K562 (cell line): ENCODE results near the gene OR6K6. TPM values are rescaled to one million over a fixed set of nuclear protein-coding genes. Genes with fewer than 3 reads are reported as not detected.

Experiments
- ATAC-seq: fragments of 200-7000 bp; cut with Tn5 transposase; 3 replicates; pipeline ENCODE4 v1.9.1; 2020; ENCODE audit warnings: moderate library complexity
- BruUV-seq: library from RNA; stranded (reverse); fragments of 400-500 nt; replicated peaks from 2 replicates; lab custom pipeline; 2021; lab: Mats Ljungman, UMichigan
- CTCF ChIA-PET: fragments of 300-600 bp; formaldehyde crosslinking; extraction: SDS; loops from one replicate; lab custom pipeline; 2021; ENCODE audit warnings: low intra/inter-chr PET ratio; lab: Yijun Ruan, JAX
- POLR2A ChIA-PET: fragments of 300-600, 350-650 bp; sonication (Branson Sonifier 250); formaldehyde crosslinking; extraction: SDS; loops from one replicate; lab custom pipeline; 2021; ENCODE audit warnings: antibody characterized with exemption, inconsistent platforms; lab: Yijun Ruan, JAX
- DNase-seq, 4 experiments: peaks; one replicate each; pipeline versions ENCODE4 v3.0.0 to v3.0.0-alpha.2; 2011 to 2018; ENCODE audit warnings: low spot score in 3 of 4, mixed read lengths in 3 of 4; ENCODE audit errors: extremely low read depth in 1 of 4
- FAIRE-seq: peaks from 2 replicates; lab custom pipeline; 2011; peaks lifted over from hg19 to GRCh38; lab: Jason Lieb, UNC
- H2AFZ ChIP-seq: 2 replicates; pipeline ENCODE4 v1.6.0; 2011; ENCODE audit warnings: low read depth, low read length, control low read depth, inconsistent platforms
- H3K27ac ChIP-seq: fragments of 200-600 bp; 3 replicates; pipeline ENCODE4 v1.8.0; 2011; ENCODE audit warnings: low read depth, mild to moderate bottlenecking, control low read depth, inconsistent platforms, low read length, moderate library complexity, mixed read lengths; ENCODE audit errors: extremely low read depth
- H3K27me3 ChIP-seq, 2 experiments: fragments of 300-600 bp in 1 of 2; 2 replicates in 1 of 2; 3 replicates in 1 of 2; pipeline versions ENCODE4 v1.6.0 to v1.8.0; 2011; ENCODE audit warnings: inconsistent platforms in 2 of 2, low read length in 2 of 2, mild to moderate bottlenecking in 1 of 2, mixed read lengths in 1 of 2, moderate library complexity in 1 of 2; ENCODE audit not compliant: control insufficient read depth in 2 of 2, insufficient read depth in 2 of 2
- H3K36me3 ChIP-seq: fragments of 300-600 bp; 3 replicates; pipeline ENCODE4 v1.8.0; 2011; ENCODE audit warnings: mild to moderate bottlenecking, low read length, inconsistent platforms; ENCODE audit not compliant: control insufficient read depth, insufficient read depth
- H3K4me1 ChIP-seq, 2 experiments: fragments of 200-600 bp in 1 of 2; replicated peaks in 1 of 2; 2 replicates in 1 of 2; 3 replicates in 1 of 2; pipeline versions ENCODE4 v1.5.1 to v1.8.0; 2011; ENCODE audit warnings: inconsistent platforms in 2 of 2, low read length in 2 of 2, mild to moderate bottlenecking in 1 of 2, mixed read lengths in 1 of 2, moderate library complexity in 1 of 2; ENCODE audit not compliant: control insufficient read depth in 2 of 2, insufficient read depth in 2 of 2
- H3K4me2 ChIP-seq: 2 replicates; pipeline ENCODE4 v1.6.1; 2011; ENCODE audit warnings: low read length, control low read depth, inconsistent platforms, mixed read lengths; ENCODE audit not compliant: insufficient read depth
- H3K4me3 ChIP-seq: fragments of 200-600 bp; sonication (generic), shearing (Covaris generic); 2 replicates; pipeline ENCODE4 v1.5.1; 2016; ENCODE audit warnings: control low read depth, inconsistent platforms
- H3K79me2 ChIP-seq: fragments of 200-600 bp; 3 replicates; pipeline ENCODE4 v1.8.0; 2011; ENCODE audit warnings: low read length, inconsistent platforms; ENCODE audit not compliant: control insufficient read depth, insufficient read depth
- H3K9ac ChIP-seq, 2 experiments: 2 replicates each; pipeline versions ENCODE4 v1.6.0 to v1.6.1; 2011; ENCODE audit warnings: low read depth in 2 of 2, low read length in 2 of 2, control low read depth in 1 of 2, inconsistent platforms in 1 of 2, mild to moderate bottlenecking in 1 of 2, mixed read lengths in 1 of 2; ENCODE audit not compliant: insufficient read depth in 1 of 2
- H3K9me1 ChIP-seq: one replicate; pipeline ENCODE4 v1.6.0; 2011; ENCODE audit warnings: inconsistent platforms, mild to moderate bottlenecking, low read length, moderate library complexity; ENCODE audit not compliant: control insufficient read depth, insufficient read depth
- H3K9me3 ChIP-seq: replicated peaks from 2 replicates; pipeline ENCODE4 v1.5.1; 2011; ENCODE audit warnings: low read depth, low read length, inconsistent platforms; ENCODE audit not compliant: control insufficient read depth, insufficient read depth
- H4K20me1 ChIP-seq: replicated peaks from 2 replicates; pipeline ENCODE4 v1.6.1; 2011; ENCODE audit warnings: low read length, inconsistent platforms, mixed read lengths; ENCODE audit not compliant: control insufficient read depth, insufficient read depth
- C11orf30 ChIP-seq: fragments of 450-650 bp; IDR thresholded peaks from 2 replicates; pipeline ENCODE4 v1.6.1; 2016; ENCODE audit warnings: low read depth, mild to moderate bottlenecking
- MAFF ChIP-seq: IDR thresholded peaks from 2 replicates; pipeline ENCODE4 v1.6.1; 2012; ENCODE audit warnings: low read length, improper control_type of control experiment
- MAFG ChIP-seq: fragments of 450-650 bp; conservative IDR thresholded peaks from 2 replicates; pipeline ENCODE4 v1.6.1; 2016; ENCODE audit warnings: missing genetic modification characterization, missing compliant biosample characterization
- MAFK ChIP-seq: IDR thresholded peaks from 2 replicates; pipeline ENCODE4 v1.6.1; 2011; ENCODE audit warnings: low read length, improper control_type of control experiment
- RBM39 ChIP-seq: fragments of 200-400 bp; formaldehyde crosslinking; optimal IDR thresholded peaks from 2 replicates; pipeline ENCODE3; 2018; ENCODE audit warnings: low read depth, low read length
- RCOR1 ChIP-seq, 2 experiments: IDR thresholded peaks; 2 replicates each; pipeline ENCODE4 v1.6.1; 2012; ENCODE audit warnings: low read depth in 2 of 2, low read length in 2 of 2, borderline replicate concordance in 1 of 2, improper control_type of control experiment in 1 of 2
- ZNF316 ChIP-seq: fragments of 450-650 bp; IDR thresholded peaks from 2 replicates; pipeline ENCODE4 v1.6.1; 2016
- WGBS: fragments of 100-300 bp; shearing (Covaris generic); methylation state at CpG from one replicate; pipeline ENCODE4 v1.1.6; 2016; ENCODE audit warnings: low coverage, mixed read lengths; ENCODE audit not compliant: insufficient coverage; ENCODE audit errors: missing lambda C conversion rate; 5-methylcytosine and 5-hydroxymethylcytosine counted together
- in situ Hi-C: fragments of 300-500 bp; cut with MboI; formaldehyde crosslinking; loops from 4 replicates; pipeline ENCODE4 v1.15.0; 2018; ENCODE audit warnings: inconsistent platforms, mixed read lengths
- intact Hi-C: fragments of 100-400 bp; cut with micrococcal nuclease; formaldehyde crosslinking; loops from 2 replicates; pipeline ENCODE4 v1.14.2; 2022
- polyA plus RNA-seq, 8 experiments: library from polyadenylated mRNA; depleted of rRNA in 4 of 8; stranded (reverse) in 5 of 8; unstranded in 3 of 8; fragments of >200 nt; fragmentation: Nextera tagmentation in 2 of 8; fragmentation: Illumina TruSeq in 1 of 8; extraction: Ambion mirVana in 2 of 8; extraction: Trizol in 1 of 8; gene quantifications; 2 replicates each; pipeline versions ENCODE4 v1.2.1 to v1.2.3, GENCODE V29; 2011 to 2014; ENCODE audit warnings: inconsistent platforms in 1 of 8, missing spikeins in 1 of 8
- small RNA-seq: library from RNA; depleted of rRNA; stranded (forward); fragments of <200 nt; gene quantifications from one replicate; pipeline ENCODE3, GENCODE V24; 2014
- total RNA-seq, 7 experiments: library from RNA; depleted of rRNA in 6 of 7; stranded (reverse); fragments of >200 nt in 6 of 7; fragmentation: Illumina TruSeq in 2 of 7; extraction: Trizol in 2 of 7; gene quantifications; 2 replicates each; pipeline versions ENCODE4 v1.2.1 to v1.2.3, GENCODE V29; 2011 to 2021; ENCODE audit warnings: low replicate concordance in 1 of 7

OR6K6 gene
- total and polyA plus RNA-seq, 9 of the 15 experiments (the other 6 are each of a cell fraction or from before 2014, with no cell fraction given), result not detected

- intact Hi-C loops, result loop anchor here (5.0 kb wide), 1 partner anchor 116 kb away; the partner anchor contains the start of gene SPTA1
- Histone ChIP-seq H3K4me2 (no peak overlapping the region), H3K4me1 (peaks cover 0 to 15% of the 10 kb centered on the region in 2 experiments; a peak in 2 of 5 replicates), H3K79me2 (no peaks in the 10 kb centered on the region), H3K9ac (no peak overlapping the region), H3K27me3 (no peaks in the 10 kb centered on the region), H3K27ac (no peak overlapping the region), H3K36me3 (no peaks in the 10 kb centered on the region), H3K9me3 (peaks cover 2% of the 10 kb centered on the region; the same call in 1 of the 2 replicates), H4K20me1 (no peaks in the 10 kb centered on the region), H3K9me1 (no peaks in the 10 kb centered on the region), H3K4me3 (no peak overlapping the region), H2AFZ (no peak overlapping the region)
- in situ Hi-C loops, result no loop called here
- ChIA-PET CTCF (no interaction called here), POLR2A (no interaction called here)
- no peak for ATAC-seq
- no TSS peak for BruUV-seq
- TF ChIP-seq MAFG (tag) (peak; percentile 50; the same call in 1 of the 2 replicates), MAFF (peak; percentile 50), ZNF316 (peak; percentile 82), C11orf30 (peak; percentile 59; the same call in 1 of the 2 replicates), MAFK (peak; percentile 60), RCOR1 (IDR thresholded peaks at IDR 0.05; ENCODE audit: borderline replicate concordance in 1 of 2, low read depth in 2 of 2, low read length in 2 of 2) (no peak), RBM39 (no peak)
- no peak for DNase-seq
- no peak for FAIRE-seq
- 0% methylated on average over 1 of the region's 1 CpG for WGBS
Measured at GRCh38 chr1:158803678-158804077, 49.2 kb downstream of the OR6K6 start.

Small RNA genes lying within 50 kb of the gene (small RNA-seq; reads per million reads assigned to genes)
- gene OR2AQ1P, result not detected

Other genes starting within 250 kb of the OR6K6 start
Only the 7 nearest of the 11 such genes appear.
- 0.04 TPM in 1 of 2 replicates, not detected in the other for gene OR10Z1, start 149.5 kb upstream of the OR6K6 start, total RNA-seq (2014; rRNA removed)
- gene OR10Z1, start 149.5 kb upstream of the OR6K6 start, total RNA-seq (2014; rRNA removed; fragmentation: Illumina TruSeq; extraction: Trizol), result not detected in 2 replicates
- not detected in 2 replicates for gene OR10Z1, start 149.5 kb upstream of the OR6K6 start, total RNA-seq (2015; rRNA removed; fragmentation: Illumina TruSeq; extraction: Trizol)
- gene OR10Z1, start 149.5 kb upstream of the OR6K6 start, total RNA-seq (2021), result not detected in 2 replicates
- 0.01 TPM in 1 of 2 replicates, not detected in the other for gene OR10Z1, start 149.5 kb upstream of the OR6K6 start, polyA plus RNA-seq (2011; rRNA removed)
- not detected in 2 replicates for gene OR10Z1, start 149.5 kb upstream of the OR6K6 start, polyA plus RNA-seq (2014; fragmentation: Illumina TruSeq; extraction: Trizol)
- under 1 TPM; 0.69 to 0.94 TPM for gene OR10Z1, start 149.5 kb upstream of the OR6K6 start, polyA plus RNA-seq (2014; fragmentation: Nextera tagmentation; extraction: Ambion mirVana)
- gene OR10Z1, start 149.5 kb upstream of the OR6K6 start, polyA plus RNA-seq (2014; rRNA removed), result 0.01 and 0.08 TPM in 2 replicates
- gene SPTA1, start 68.0 kb upstream of the OR6K6 start, total RNA-seq (2014; rRNA removed), result 36.5 and 39.3 TPM in 2 replicates
- gene SPTA1, start 68.0 kb upstream of the OR6K6 start, total RNA-seq (2014; rRNA removed; fragmentation: Illumina TruSeq; extraction: Trizol), result 62.1 and 65.2 TPM in 2 replicates
- 45.5 and 48.5 TPM in 2 replicates for gene SPTA1, start 68.0 kb upstream of the OR6K6 start, total RNA-seq (2015; rRNA removed; fragmentation: Illumina TruSeq; extraction: Trizol)
- gene SPTA1, start 68.0 kb upstream of the OR6K6 start, total RNA-seq (2021), result 44.3 and 45.9 TPM in 2 replicates
- 48.4 and 53.2 TPM in 2 replicates for gene SPTA1, start 68.0 kb upstream of the OR6K6 start, polyA plus RNA-seq (2011; rRNA removed)
- 36.2 and 44.8 TPM in 2 replicates for gene SPTA1, start 68.0 kb upstream of the OR6K6 start, polyA plus RNA-seq (2014; fragmentation: Illumina TruSeq; extraction: Trizol)
- 10 to 100 TPM; 11.0 to 21.6 TPM for gene SPTA1, start 68.0 kb upstream of the OR6K6 start, polyA plus RNA-seq (2014; fragmentation: Nextera tagmentation; extraction: Ambion mirVana)
- gene SPTA1, start 68.0 kb upstream of the OR6K6 start, polyA plus RNA-seq (2014; rRNA removed), result 47.5 and 50.7 TPM in 2 replicates
- not detected in 2 replicates for gene OR6K2, start 54.1 kb upstream of the OR6K6 start, total RNA-seq (2014; rRNA removed)
- gene OR6K2, start 54.1 kb upstream of the OR6K6 start, total RNA-seq (2014; rRNA removed; fragmentation: Illumina TruSeq; extraction: Trizol), result not detected in 2 replicates
- gene OR6K2, start 54.1 kb upstream of the OR6K6 start, total RNA-seq (2015; rRNA removed; fragmentation: Illumina TruSeq; extraction: Trizol), result not detected in 2 replicates
- gene OR6K2, start 54.1 kb upstream of the OR6K6 start, total RNA-seq (2021), result not detected in 2 replicates
- gene OR6K2, start 54.1 kb upstream of the OR6K6 start, polyA plus RNA-seq (2011; rRNA removed), result not detected in 2 replicates
- gene OR6K2, start 54.1 kb upstream of the OR6K6 start, polyA plus RNA-seq (2014; fragmentation: Illumina TruSeq; extraction: Trizol), result not detected in 2 replicates
- not detected for gene OR6K2, start 54.1 kb upstream of the OR6K6 start, polyA plus RNA-seq (2014; fragmentation: Nextera tagmentation; extraction: Ambion mirVana)
- not detected in 2 replicates for gene OR6K2, start 54.1 kb upstream of the OR6K6 start, polyA plus RNA-seq (2014; rRNA removed)
- gene OR6K3, start 34.0 kb upstream of the OR6K6 start, total RNA-seq (2014; rRNA removed), result not detected in 2 replicates
- gene OR6K3, start 34.0 kb upstream of the OR6K6 start, total RNA-seq (2014; rRNA removed; fragmentation: Illumina TruSeq; extraction: Trizol), result not detected in 2 replicates
- gene OR6K3, start 34.0 kb upstream of the OR6K6 start, total RNA-seq (2015; rRNA removed; fragmentation: Illumina TruSeq; extraction: Trizol), result not detected in 2 replicates
- gene OR6K3, start 34.0 kb upstream of the OR6K6 start, total RNA-seq (2021), result not detected in 2 replicates
- not detected in 2 replicates for gene OR6K3, start 34.0 kb upstream of the OR6K6 start, polyA plus RNA-seq (2011; rRNA removed)
- not detected in 2 replicates for gene OR6K3, start 34.0 kb upstream of the OR6K6 start, polyA plus RNA-seq (2014; fragmentation: Illumina TruSeq; extraction: Trizol)
- not detected for gene OR6K3, start 34.0 kb upstream of the OR6K6 start, polyA plus RNA-seq (2014; fragmentation: Nextera tagmentation; extraction: Ambion mirVana)
- 0.20 TPM in 1 of 2 replicates, not detected in the other for gene OR6K3, start 34.0 kb upstream of the OR6K6 start, polyA plus RNA-seq (2014; rRNA removed)
- not detected in 2 replicates for gene OR6N1, start 17.5 kb downstream of the OR6K6 start, total RNA-seq (2014; rRNA removed)
- not detected in 2 replicates for gene OR6N1, start 17.5 kb downstream of the OR6K6 start, total RNA-seq (2014; rRNA removed; fragmentation: Illumina TruSeq; extraction: Trizol)
- gene OR6N1, start 17.5 kb downstream of the OR6K6 start, total RNA-seq (2015; rRNA removed; fragmentation: Illumina TruSeq; extraction: Trizol), result not detected in 2 replicates
- gene OR6N1, start 17.5 kb downstream of the OR6K6 start, total RNA-seq (2021), result not detected in 2 replicates
- gene OR6N1, start 17.5 kb downstream of the OR6K6 start, polyA plus RNA-seq (2011; rRNA removed), result 0.07 TPM in 1 of 2 replicates, not detected in the other
- not detected in 2 replicates for gene OR6N1, start 17.5 kb downstream of the OR6K6 start, polyA plus RNA-seq (2014; fragmentation: Illumina TruSeq; extraction: Trizol)
- gene OR6N1, start 17.5 kb downstream of the OR6K6 start, polyA plus RNA-seq (2014; fragmentation: Nextera tagmentation; extraction: Ambion mirVana), result under 1 TPM in 1 of 2 experiments, not detected in 1; 0.01 TPM
- not detected in 2 replicates for gene OR6N1, start 17.5 kb downstream of the OR6K6 start, polyA plus RNA-seq (2014; rRNA removed)
- gene OR6N2, start 26.5 kb downstream of the OR6K6 start, total RNA-seq (2014; rRNA removed), result not detected in 2 replicates
- gene OR6N2, start 26.5 kb downstream of the OR6K6 start, total RNA-seq (2014; rRNA removed; fragmentation: Illumina TruSeq; extraction: Trizol), result not detected in 2 replicates
- gene OR6N2, start 26.5 kb downstream of the OR6K6 start, total RNA-seq (2015; rRNA removed; fragmentation: Illumina TruSeq; extraction: Trizol), result not detected in 2 replicates
- gene OR6N2, start 26.5 kb downstream of the OR6K6 start, total RNA-seq (2021), result not detected in 2 replicates
- gene OR6N2, start 26.5 kb downstream of the OR6K6 start, polyA plus RNA-seq (2011; rRNA removed), result not detected in 2 replicates
- not detected in 2 replicates for gene OR6N2, start 26.5 kb downstream of the OR6K6 start, polyA plus RNA-seq (2014; fragmentation: Illumina TruSeq; extraction: Trizol)
- not detected for gene OR6N2, start 26.5 kb downstream of the OR6K6 start, polyA plus RNA-seq (2014; fragmentation: Nextera tagmentation; extraction: Ambion mirVana)
- gene OR6N2, start 26.5 kb downstream of the OR6K6 start, polyA plus RNA-seq (2014; rRNA removed), result not detected in 2 replicates
- gene MNDA, start 76.6 kb downstream of the OR6K6 start, total RNA-seq (2014; rRNA removed), result 0.09 TPM in 1 of 2 replicates, not detected in the other
- gene MNDA, start 76.6 kb downstream of the OR6K6 start, total RNA-seq (2014; rRNA removed; fragmentation: Illumina TruSeq; extraction: Trizol), result 0.13 TPM in 1 of 2 replicates, not detected in the other
- gene MNDA, start 76.6 kb downstream of the OR6K6 start, total RNA-seq (2015; rRNA removed; fragmentation: Illumina TruSeq; extraction: Trizol), result 0.14 and 0.19 TPM in 2 replicates
- not detected in 2 replicates for gene MNDA, start 76.6 kb downstream of the OR6K6 start, total RNA-seq (2021)
- gene MNDA, start 76.6 kb downstream of the OR6K6 start, polyA plus RNA-seq (2011; rRNA removed), result 0.07 TPM in 1 of 2 replicates, not detected in the other
- 0.08 TPM in 1 of 2 replicates, not detected in the other for gene MNDA, start 76.6 kb downstream of the OR6K6 start, polyA plus RNA-seq (2014; fragmentation: Illumina TruSeq; extraction: Trizol)
- gene MNDA, start 76.6 kb downstream of the OR6K6 start, polyA plus RNA-seq (2014; fragmentation: Nextera tagmentation; extraction: Ambion mirVana), result under 1 TPM in 1 of 2 experiments, not detected in 1; 0.08 TPM
- gene MNDA, start 76.6 kb downstream of the OR6K6 start, polyA plus RNA-seq (2014; rRNA removed), result not detected in 2 replicates